GM18909 (cell line): Measurements from ENCODE around the gene CHRNG.
"Not testable (repeated sequence)": the region's sequence is repeated elsewhere in the genome, so short reads cannot be mapped to it uniquely, and the experiment has no call there.

ENCODE experiments used
- ATAC-seq: cut with Tn5 transposase; IDR thresholded peaks from one replicate; pipeline ENCODE4 v1.9.1; 2021; ENCODE audit warnings: mild to moderate bottlenecking; ENCODE audit not compliant: unreplicated experiment, poor library complexity

CHRNG gene

GRCh38 chr2:232525791-232526371 lies 13.6 kb upstream of the CHRNG start, which contains the start of gene CHRND:
CHRND (plus strand) TSS chr2:232526160; CDS start chr2:232526216, 56 bp downstream.
- ATAC-seq: no peak

GRCh38 chr2:232526372-232526941 lies 13.0 kb upstream of the CHRNG start:
- no peak for ATAC-seq

DNA sequence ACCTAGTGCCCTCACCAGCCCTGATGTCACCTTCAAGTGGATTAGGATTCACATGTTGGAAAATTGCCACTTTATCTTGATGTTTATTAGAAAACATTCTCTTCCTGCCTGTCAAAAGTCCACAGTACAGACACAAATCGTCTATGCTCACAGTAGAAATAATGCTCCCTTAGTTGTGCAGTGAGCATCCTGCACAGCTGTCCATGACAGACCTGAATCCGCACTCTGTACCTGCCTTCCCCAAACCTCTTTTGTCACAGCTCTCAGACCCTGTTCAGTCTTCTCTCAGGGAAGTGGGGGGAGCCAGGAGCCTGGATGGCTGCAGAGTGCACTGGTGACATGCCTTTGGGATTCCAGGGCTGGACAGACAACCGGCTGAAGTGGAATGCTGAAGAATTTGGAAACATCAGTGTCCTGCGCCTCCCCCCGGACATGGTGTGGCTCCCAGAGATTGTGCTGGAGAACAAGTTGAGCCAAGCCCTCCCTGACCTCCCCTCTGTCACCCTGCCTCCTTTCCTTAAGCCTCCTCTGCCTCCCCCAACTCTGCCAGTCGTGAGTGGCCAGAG lies 11.5 kb upstream of the CHRNG start:
- ATAC-seq: no peak

GRCh38 chr2:232528746-232529460 lies 10.6 kb upstream of the CHRNG start:
- ATAC-seq: no peak

GRCh38 chr2:232529806-232530547 lies 9.5 kb upstream of the CHRNG start:
- ATAC-seq: no peak

- no peak for ATAC-seq
Measured at GRCh38 chr2:232530626-232531260, 8.7 kb upstream of the CHRNG start.

DNA sequence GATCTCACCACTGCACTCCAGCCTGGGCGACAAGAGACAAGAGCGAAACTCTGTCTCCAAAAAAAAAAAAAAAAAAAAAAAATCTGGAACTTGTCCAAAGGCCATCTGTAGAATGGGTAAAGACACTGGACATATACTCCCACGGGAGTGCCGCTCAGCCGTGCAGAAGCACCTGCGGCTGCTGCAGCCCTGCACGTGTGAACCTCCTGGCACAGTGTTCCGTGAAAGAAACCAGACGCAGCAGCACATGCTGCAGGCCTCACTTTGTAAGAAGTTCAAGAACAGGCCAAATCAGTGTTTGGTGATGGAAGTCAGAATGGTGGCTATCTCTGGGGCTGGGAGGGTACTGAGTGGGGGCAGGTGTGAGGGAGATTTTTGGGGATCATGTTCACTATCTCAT lies 7.1 kb upstream of the CHRNG start:
- no peak for ATAC-seq

- not testable (repeated sequence) for ATAC-seq
Measured at GRCh38 chr2:232532821-232533220, 6.7 kb upstream of the CHRNG start.

DNA sequence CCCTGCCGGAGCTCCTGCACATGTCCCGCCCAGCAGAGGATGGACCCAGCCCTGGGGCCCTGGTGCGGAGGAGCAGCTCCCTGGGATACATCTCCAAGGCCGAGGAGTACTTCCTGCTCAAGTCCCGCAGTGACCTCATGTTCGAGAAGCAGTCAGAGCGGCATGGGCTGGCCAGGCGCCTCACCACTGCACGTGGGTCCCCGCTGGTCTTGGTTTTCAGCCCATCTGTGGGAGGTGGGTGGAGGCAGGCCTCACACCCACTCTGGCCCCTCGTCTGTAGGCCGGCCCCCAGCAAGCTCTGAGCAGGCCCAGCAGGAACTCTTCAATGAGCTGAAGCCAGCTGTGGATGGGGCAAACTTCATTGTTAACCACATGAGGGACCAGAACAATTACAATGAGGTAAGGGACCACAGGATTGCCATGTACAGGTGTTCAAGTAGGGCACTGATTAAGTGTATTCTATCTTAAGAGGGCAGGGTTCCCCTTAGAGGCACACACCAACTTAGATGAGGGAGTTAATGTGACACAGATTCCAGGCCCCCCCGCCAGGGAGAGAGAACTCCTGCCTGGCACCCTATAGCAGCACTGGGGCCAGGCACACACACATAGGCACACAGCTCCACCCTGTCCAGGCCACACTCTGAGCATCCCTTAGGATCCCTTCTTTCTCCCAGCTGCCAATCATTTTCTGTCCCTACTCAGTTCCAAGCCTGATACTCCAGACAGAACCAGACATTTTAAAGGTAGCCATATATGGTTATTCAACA lies 5.4 kb upstream of the CHRNG start:
- no peak for ATAC-seq

GRCh38 chr2:232534940-232535651 lies 4.4 kb upstream of the CHRNG start:
- ATAC-seq: no peak

GRCh38 chr2:232535761-232536530 lies 3.5 kb upstream of the CHRNG start:
- ATAC-seq: no peak

DNA sequence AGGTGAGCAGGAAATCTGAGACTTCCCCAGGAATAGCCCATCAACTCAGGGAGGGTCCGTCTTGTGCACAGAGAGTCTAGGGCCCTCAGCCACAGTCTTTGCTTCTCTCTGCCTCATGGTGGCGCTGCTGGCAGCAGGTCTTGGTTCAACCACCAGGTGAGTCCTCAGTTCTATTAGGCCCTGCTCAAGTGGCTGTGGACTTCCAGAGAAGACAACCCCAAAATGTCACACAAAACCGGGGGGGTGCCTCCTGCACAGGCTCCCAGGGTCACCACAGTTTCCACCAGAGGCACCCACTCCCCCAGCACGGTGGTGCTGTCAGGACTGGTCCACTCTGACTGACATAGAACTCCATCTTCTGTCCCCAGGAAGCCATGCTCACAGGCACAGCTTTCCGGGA lies 2.4 kb upstream of the CHRNG start:
- no peak for ATAC-seq

GRCh38 chr2:232537499-232537898 lies 2.0 kb upstream of the CHRNG start:
- no peak for ATAC-seq

- ATAC-seq: no peak
Measured at GRCh38 chr2:232538671-232539070, 821 bp upstream of the CHRNG start.

- no peak for ATAC-seq
Measured at GRCh38 chr2:232540441-232541041, 1.0 kb downstream of the CHRNG start.

DNA sequence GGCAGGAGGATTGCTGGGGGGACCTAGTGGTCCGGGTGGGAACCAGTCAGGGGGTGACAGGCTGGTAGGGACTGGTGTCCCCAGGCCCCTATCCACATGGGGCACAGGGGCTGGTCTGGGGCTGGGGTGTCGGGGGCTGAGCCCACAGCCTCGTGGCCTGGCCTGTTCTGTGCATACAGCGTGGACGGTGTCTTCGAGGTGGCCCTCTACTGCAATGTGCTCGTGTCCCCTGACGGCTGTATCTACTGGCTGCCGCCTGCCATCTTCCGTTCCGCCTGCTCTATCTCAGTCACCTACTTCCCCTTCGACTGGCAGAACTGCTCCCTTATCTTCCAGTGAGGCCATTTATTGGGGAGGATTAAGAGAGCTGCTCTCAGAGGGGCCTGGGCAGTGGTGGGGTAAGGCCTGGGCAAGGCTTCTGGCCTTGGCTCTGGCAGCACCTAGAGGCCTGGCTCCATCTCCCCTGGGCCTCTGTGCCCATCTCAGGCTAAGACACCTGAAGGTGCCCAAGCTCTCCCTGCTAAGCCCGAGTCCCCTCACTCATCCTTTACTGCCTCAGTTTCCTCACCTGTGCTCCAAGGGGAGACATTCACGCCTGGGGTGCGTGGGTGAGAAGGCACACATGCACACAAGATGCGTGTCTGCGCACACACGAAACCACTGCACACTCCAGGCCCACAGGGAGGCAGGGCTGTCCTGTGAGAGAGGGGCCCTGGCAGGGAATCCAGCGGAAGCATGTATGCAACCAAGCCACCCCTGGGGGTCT lies 1.9 kb downstream of the CHRNG start:
- ATAC-seq: no peak
